Stimulated activated CD8-positive, alpha-beta memory T cell treated with anti-CD3 and anti-CD28 coated beads, Interleukin-4, amount 100 ng/mL, for 4 hours (primary cell): ENCODE results near the gene PIK3C2G.

Experiments used
- DNase-seq, 2 donors: peaks; one replicate each; pipeline ENCODE4 v3.0.0-alpha.2; 2020; ENCODE audit warnings: low read depth in 2 of 2, low spot score in 1 of 2

PIK3C2G gene

DNA sequence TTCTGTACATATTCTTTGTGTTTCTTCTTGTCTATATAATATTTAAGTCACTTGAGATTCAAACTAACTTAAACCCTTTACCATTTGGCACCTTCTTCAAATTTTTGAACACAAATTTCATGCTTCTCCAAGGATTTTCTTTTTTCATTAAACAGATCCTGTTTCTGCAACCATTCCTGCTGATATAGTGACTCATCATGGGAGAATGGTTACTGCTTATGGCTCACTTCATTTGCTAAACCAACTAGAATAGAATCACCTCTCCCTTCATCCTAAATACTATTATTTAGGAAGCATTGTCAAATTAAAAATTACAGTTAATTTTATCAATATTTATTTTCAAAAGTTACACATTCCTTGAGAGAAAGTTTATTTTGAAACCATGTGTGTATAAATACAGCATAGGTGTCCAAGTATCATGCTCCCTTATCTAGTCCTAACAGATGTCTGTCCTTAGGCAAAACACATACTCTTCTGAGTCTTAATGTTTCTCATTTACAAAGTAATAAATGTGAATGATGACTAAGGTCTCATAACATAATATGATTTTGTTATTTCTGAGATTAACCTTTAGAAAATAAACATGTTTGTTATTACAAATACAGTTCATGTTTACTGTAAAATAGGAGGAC, 435.8 kb downstream of the PIK3C2G start:
- DNase-seq, result no peak
